ENCODE measurements around the gene PDIA4. TPM values are rescaled to one million over a fixed set of nuclear protein-coding genes. Genes with fewer than 3 reads are reported as not detected.
"Not testable (repeated sequence)": the region's sequence is repeated elsewhere in the genome, so short reads cannot be mapped to it uniquely, and the experiment has no call there.

The PDIA4 gene
- total and polyA plus RNA-seq, 5 donors from 2014 or later: 33.4 to 78.3 (median 67.5) TPM

DNA sequence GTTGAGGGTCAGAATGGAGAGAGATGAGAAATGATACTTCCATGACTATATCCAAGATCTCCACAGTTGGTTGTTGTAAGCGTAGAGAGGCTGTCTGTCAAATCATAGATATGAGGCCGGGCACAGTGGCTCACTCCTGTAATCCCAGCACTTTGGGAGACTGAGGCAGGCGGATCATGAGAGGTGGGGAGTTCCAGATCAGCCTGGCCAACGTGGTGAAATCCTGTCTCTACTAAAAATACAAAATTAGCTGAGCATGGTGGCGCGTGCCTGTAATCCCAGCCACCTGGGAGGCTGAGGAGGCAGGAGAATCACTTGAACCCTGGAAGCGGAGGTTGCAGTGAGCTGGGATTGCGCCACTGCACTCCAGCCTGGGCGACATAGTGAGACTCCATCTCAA lies 2.1 kb upstream of the PDIA4 start:
- H3K27ac Mint-ChIP-seq; H3K9me3 Mint-ChIP-seq; H3K36me3 Mint-ChIP-seq; H3K27me3 ChIP-seq (ENCODE audit: control insufficient read depth, insufficient read depth, low read length); H3K4me3 ChIP-seq (ENCODE audit: low read depth, low read length); H3K4me3 Mint-ChIP-seq; ATAC-seq (ENCODE audit: low read depth in 2 of 2); H3K36me3 ChIP-seq (ENCODE audit: control insufficient read depth, insufficient read depth, low read length); H3K27ac ChIP-seq (ENCODE audit: insufficient read depth, low read length, poor library complexity, severe bottlenecking); H3K27me3 Mint-ChIP-seq; DNase-seq; H3K9me3 ChIP-seq (ENCODE audit: control insufficient read depth in 2 of 2, low read length in 2 of 2): not testable (repeated sequence)
- peaks cover 18 to 36% (median 28%) of the 10 kb centered on the region in 4 donors for H3K4me1 Mint-ChIP-seq
- peaks cover 25% of the 10 kb centered on the region for H3K4me1 ChIP-seq (ENCODE audit: control insufficient read depth, insufficient read depth, low read length, poor library complexity, severe bottlenecking)

DNA sequence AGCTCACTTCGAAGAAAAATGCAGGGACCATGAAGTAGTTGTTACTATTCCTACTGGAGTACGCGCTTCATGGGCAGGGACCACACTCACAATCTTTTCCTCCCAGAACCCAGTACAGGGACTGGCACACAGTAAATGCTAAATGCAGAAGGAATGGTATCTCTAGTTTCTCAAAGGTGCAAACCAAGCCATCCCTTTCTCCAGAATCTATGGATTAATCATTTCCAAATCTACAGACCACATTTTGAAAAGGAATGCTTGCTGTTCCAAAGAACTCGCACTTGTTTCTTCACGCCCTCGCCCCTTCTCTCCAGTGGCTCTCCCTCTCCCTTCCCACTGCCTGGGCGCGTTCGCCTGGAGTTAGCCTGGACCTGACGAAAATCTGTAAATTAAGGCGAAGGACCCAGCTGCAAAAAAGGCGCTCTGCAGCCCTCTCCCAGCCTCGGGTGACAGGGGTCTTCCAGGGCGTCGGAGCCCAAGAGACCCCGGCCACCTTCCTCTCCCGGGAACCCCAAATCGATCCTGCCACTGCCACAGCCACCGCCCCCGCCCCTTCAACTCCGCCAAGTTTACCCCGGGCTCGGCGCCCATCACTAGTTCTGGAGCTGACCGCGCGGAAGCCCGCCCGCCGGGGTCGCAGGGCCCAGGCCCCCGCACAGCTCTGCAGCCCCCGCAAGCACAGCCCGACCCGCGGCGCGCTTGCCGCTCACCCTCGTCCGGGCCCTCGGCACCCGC lies 527 bp downstream of the PDIA4 start:
- Mint-ChIP-seq H3K27me3 (peaks cover 9% of the 10 kb centered on the region), H3K4me1 (peaks cover 24 to 57% (median 42%) of the 10 kb centered on the region in 4 donors), H3K4me3 (peak overlapping the region; percentile 90 to 96 (median 94)), H3K36me3 (peaks cover 8% of the 10 kb centered on the region), H3K9me3 (no peaks in the 10 kb centered on the region), H3K27ac (peak overlapping the region; percentile 92 to 98 (median 93))
- H3K27ac ChIP-seq (ENCODE audit: insufficient read depth, low read length, poor library complexity, severe bottlenecking): peak overlapping the region; percentile 87
- peak overlapping the region; percentile 90 for H3K4me3 ChIP-seq (ENCODE audit: low read depth, low read length)
- no peaks in the 10 kb centered on the region for H3K36me3 ChIP-seq (ENCODE audit: control insufficient read depth, insufficient read depth, low read length)
- peaks cover 29% of the 10 kb centered on the region for H3K4me1 ChIP-seq (ENCODE audit: control insufficient read depth, insufficient read depth, low read length, poor library complexity, severe bottlenecking)
- ATAC-seq (ENCODE audit: low read depth in 2 of 2) (no peak), DNase-seq (no peak)
- no peaks in the 10 kb centered on the region for H3K9me3 ChIP-seq (ENCODE audit: control insufficient read depth in 2 of 2, low read length in 2 of 2)
- H3K27me3 ChIP-seq (ENCODE audit: control insufficient read depth, insufficient read depth, low read length): no peaks in the 10 kb centered on the region

DNA sequence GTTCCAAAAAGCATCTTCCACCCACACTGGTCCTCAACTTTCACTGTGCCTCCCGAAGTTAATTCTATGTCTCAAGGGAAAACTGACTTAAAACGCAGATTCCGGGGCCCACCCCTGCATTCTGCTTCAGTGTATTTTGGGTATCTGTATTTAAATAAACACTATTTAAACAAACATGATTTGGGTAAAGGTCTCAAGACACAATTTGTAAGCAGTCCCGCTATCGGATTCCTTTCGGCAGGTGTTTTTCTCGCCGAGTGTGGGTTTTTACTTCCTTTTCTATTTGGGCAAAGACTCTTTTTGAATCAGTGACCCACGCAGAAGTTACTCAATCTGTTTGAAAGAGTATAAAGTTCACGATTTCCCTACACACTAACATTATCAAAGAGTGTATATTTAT lies 1.2 kb downstream of the PDIA4 start:
- H3K36me3 ChIP-seq (ENCODE audit: control insufficient read depth, insufficient read depth, low read length): no peaks in the 10 kb centered on the region
- H3K27ac Mint-ChIP-seq: peak overlapping the region; percentile 84 to 93 (median 92)
- H3K9me3 ChIP-seq (ENCODE audit: control insufficient read depth in 2 of 2, low read length in 2 of 2): no peaks in the 10 kb centered on the region
- no peak for ATAC-seq (ENCODE audit: low read depth in 2 of 2)
- H3K27me3 ChIP-seq (ENCODE audit: control insufficient read depth, insufficient read depth, low read length): no peaks in the 10 kb centered on the region
- peaks cover 9% of the 10 kb centered on the region for H3K27me3 Mint-ChIP-seq
- no peaks in the 10 kb centered on the region for H3K9me3 Mint-ChIP-seq
- H3K36me3 Mint-ChIP-seq: peaks cover 10% of the 10 kb centered on the region
- peak overlapping the region; percentile 87 for H3K27ac ChIP-seq (ENCODE audit: insufficient read depth, low read length, poor library complexity, severe bottlenecking)
- peaks cover 29% of the 10 kb centered on the region for H3K4me1 ChIP-seq (ENCODE audit: control insufficient read depth, insufficient read depth, low read length, poor library complexity, severe bottlenecking)
- peak overlapping the region; percentile 90 for H3K4me3 ChIP-seq (ENCODE audit: low read depth, low read length)
- H3K4me1 Mint-ChIP-seq: peaks cover 24 to 58% (median 44%) of the 10 kb centered on the region in 4 donors
- peak overlapping the region; percentile 90 to 96 (median 94) for H3K4me3 Mint-ChIP-seq
- peak in 1 of 3 donors; percentile 35 for DNase-seq

DNA sequence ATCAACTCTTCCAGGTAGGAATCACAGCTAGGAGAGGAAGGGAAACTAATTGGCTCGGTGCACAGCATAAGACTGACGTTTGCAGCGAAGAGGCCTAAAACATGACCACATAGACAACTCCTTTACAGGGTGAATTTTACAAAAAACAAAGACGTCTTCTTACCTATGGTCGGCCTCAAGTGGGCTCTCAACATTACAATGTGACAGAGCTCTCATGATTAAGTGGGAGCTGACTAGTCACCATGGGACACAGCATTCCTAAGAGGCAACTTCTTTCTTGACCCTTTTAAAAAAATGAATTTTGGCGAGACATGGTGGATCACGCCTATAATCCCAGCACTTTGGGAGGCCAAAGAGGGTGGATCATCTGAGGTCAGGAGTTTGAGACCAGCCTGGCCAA lies 4.6 kb downstream of the PDIA4 start:
- no peaks in the 10 kb centered on the region for H3K9me3 ChIP-seq (ENCODE audit: control insufficient read depth in 2 of 2, low read length in 2 of 2)
- DNase-seq (no peak), ATAC-seq (ENCODE audit: low read depth in 2 of 2) (no peak)
- no peak overlapping the region for H3K27ac ChIP-seq (ENCODE audit: insufficient read depth, low read length, poor library complexity, severe bottlenecking)
- no peaks in the 10 kb centered on the region for H3K27me3 ChIP-seq (ENCODE audit: control insufficient read depth, insufficient read depth, low read length)
- H3K4me1 ChIP-seq (ENCODE audit: control insufficient read depth, insufficient read depth, low read length, poor library complexity, severe bottlenecking): peaks cover 29% of the 10 kb centered on the region
- H3K27me3 Mint-ChIP-seq: peaks cover 3% of the 10 kb centered on the region
- H3K4me3 Mint-ChIP-seq: peak overlapping the region in 1 of 4 donors; percentile 3
- peaks cover 29% of the 10 kb centered on the region for H3K36me3 Mint-ChIP-seq
- no peak overlapping the region for H3K4me3 ChIP-seq (ENCODE audit: low read depth, low read length)
- peaks cover 13% of the 10 kb centered on the region for H3K36me3 ChIP-seq (ENCODE audit: control insufficient read depth, insufficient read depth, low read length)
- peaks cover 19 to 58% (median 40%) of the 10 kb centered on the region in 4 donors for H3K4me1 Mint-ChIP-seq
- peak overlapping the region; percentile 69 to 80 (median 71) for H3K27ac Mint-ChIP-seq
- H3K9me3 Mint-ChIP-seq: peaks cover 0 to 1% (median 0%) of the 10 kb centered on the region in 7 donors

DNA sequence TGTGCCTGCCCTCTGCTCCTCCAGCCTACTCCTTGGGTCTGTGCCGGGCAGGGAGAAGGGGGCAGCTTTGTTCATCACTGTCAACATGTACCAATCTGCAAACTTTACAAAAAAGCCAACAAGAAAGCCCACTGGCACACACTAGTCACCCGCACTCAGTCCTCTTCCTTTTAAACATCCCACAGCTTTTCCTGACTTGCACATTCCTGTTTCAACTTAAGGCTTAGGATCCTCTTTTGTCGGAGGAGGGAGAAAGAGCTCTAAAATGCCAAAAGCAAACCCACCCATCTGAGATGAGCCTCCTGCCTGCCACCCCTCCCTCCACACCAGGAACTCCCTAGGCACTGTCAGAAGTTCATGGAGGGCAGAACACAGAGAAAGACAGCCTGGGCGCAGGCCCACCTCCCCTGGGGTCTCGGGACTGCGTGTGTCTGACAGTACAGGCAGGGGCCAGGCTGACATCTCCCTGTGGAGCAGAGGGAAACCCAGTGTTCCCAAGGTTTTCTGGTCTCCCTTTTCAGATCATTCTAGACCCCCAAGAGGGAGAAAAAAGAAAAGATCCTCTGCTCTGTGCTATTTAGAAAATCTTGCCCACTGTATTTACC lies 5.4 kb downstream of the PDIA4 start:
- no peak for ATAC-seq (ENCODE audit: low read depth in 2 of 2)
- H3K36me3 ChIP-seq (ENCODE audit: control insufficient read depth, insufficient read depth, low read length): peaks cover 17% of the 10 kb centered on the region
- no peak for DNase-seq
- H3K4me1 Mint-ChIP-seq: peaks cover 19 to 55% (median 38%) of the 10 kb centered on the region in 4 donors
- no peak overlapping the region for H3K4me3 ChIP-seq (ENCODE audit: low read depth, low read length)
- H3K27ac Mint-ChIP-seq: peak overlapping the region in 2 of 3 donors; percentile 38 to 56
- H3K4me3 Mint-ChIP-seq: peak overlapping the region in 1 of 4 donors; percentile 47
- peaks cover 29% of the 10 kb centered on the region for H3K36me3 Mint-ChIP-seq
- no peaks in the 10 kb centered on the region for H3K27me3 Mint-ChIP-seq
- no peak overlapping the region for H3K27ac ChIP-seq (ENCODE audit: insufficient read depth, low read length, poor library complexity, severe bottlenecking)
- H3K4me1 ChIP-seq (ENCODE audit: control insufficient read depth, insufficient read depth, low read length, poor library complexity, severe bottlenecking): peaks cover 28% of the 10 kb centered on the region
- no peaks in the 10 kb centered on the region for H3K9me3 ChIP-seq (ENCODE audit: control insufficient read depth in 2 of 2, low read length in 2 of 2)
- peaks cover 0 to 1% (median 0%) of the 10 kb centered on the region in 7 donors for H3K9me3 Mint-ChIP-seq
- H3K27me3 ChIP-seq (ENCODE audit: control insufficient read depth, insufficient read depth, low read length): no peaks in the 10 kb centered on the region

DNA sequence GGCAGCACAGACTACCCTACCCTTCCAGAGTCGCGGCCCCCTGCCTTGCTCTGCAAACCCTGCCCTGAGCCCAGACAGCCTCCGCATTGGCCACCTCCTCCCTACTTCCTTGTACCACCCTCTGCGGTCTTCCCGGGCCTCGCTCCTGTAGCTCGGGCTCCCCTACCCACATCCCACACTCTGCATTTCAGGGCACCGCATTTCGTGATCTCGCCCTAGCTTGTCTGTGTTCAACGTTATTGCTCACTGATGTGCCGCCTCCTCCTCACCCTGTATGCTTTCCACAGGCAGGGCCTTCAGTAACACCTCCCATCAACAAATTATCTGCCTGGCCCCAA lies 6.6 kb downstream of the PDIA4 start:
- peaks cover 8 to 44% (median 29%) of the 10 kb centered on the region in 4 donors for H3K4me1 Mint-ChIP-seq
- ATAC-seq (ENCODE audit: low read depth in 2 of 2): no peak
- H3K36me3 ChIP-seq (ENCODE audit: control insufficient read depth, insufficient read depth, low read length): peaks cover 21% of the 10 kb centered on the region
- peaks cover 0 to 1% (median 0%) of the 10 kb centered on the region in 7 donors for H3K9me3 Mint-ChIP-seq
- no peaks in the 10 kb centered on the region for H3K27me3 ChIP-seq (ENCODE audit: control insufficient read depth, insufficient read depth, low read length)
- H3K36me3 Mint-ChIP-seq: peaks cover 32% of the 10 kb centered on the region
- no peak overlapping the region for H3K4me3 ChIP-seq (ENCODE audit: low read depth, low read length)
- H3K4me1 ChIP-seq (ENCODE audit: control insufficient read depth, insufficient read depth, low read length, poor library complexity, severe bottlenecking): peaks cover 16% of the 10 kb centered on the region
- H3K27ac Mint-ChIP-seq: peak overlapping the region in 1 of 3 donors; percentile 74
- H3K27me3 Mint-ChIP-seq: no peaks in the 10 kb centered on the region
- no peaks in the 10 kb centered on the region for H3K9me3 ChIP-seq (ENCODE audit: control insufficient read depth in 2 of 2, low read length in 2 of 2)
- H3K4me3 Mint-ChIP-seq: peak overlapping the region in 1 of 4 donors; percentile 47
- DNase-seq: no peak
- H3K27ac ChIP-seq (ENCODE audit: insufficient read depth, low read length, poor library complexity, severe bottlenecking): no peak overlapping the region

DNA sequence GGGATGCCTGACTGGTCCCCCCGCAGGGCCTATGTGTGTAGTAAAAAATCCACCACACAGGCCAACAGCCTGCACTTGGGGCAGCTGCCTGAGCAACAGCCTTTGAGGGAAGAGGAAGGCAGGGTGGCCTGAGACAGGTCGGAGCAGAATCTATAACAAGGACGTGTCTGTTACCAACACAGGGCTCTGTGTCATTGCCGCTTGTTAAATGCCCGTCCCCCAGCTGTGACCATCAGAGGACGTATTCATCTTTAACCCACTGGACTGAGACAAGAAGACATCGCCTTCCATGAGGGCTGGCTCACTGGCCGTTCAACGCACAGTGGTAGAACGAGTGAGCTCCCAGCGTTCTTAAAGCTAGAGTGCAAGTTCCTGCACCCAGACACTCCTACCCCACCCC lies 7.8 kb downstream of the PDIA4 start:
- Histone ChIP-seq H3K36me3 (ENCODE audit: control insufficient read depth, insufficient read depth, low read length) (peaks cover 29% of the 10 kb centered on the region), H3K4me3 (ENCODE audit: low read depth, low read length) (no peak overlapping the region), H3K9me3 (ENCODE audit: control insufficient read depth in 2 of 2, low read length in 2 of 2) (no peaks in the 10 kb centered on the region), H3K4me1 (ENCODE audit: control insufficient read depth, insufficient read depth, low read length, poor library complexity, severe bottlenecking) (peaks cover 4% of the 10 kb centered on the region), H3K27me3 (ENCODE audit: control insufficient read depth, insufficient read depth, low read length) (no peaks in the 10 kb centered on the region), H3K27ac (ENCODE audit: insufficient read depth, low read length, poor library complexity, severe bottlenecking) (no peak overlapping the region)
- no peaks in the 10 kb centered on the region for H3K27me3 Mint-ChIP-seq
- ATAC-seq (ENCODE audit: low read depth in 2 of 2) (no peak), DNase-seq (no peak)
- H3K4me3 Mint-ChIP-seq: no peak overlapping the region
- no peak overlapping the region for H3K27ac Mint-ChIP-seq
- H3K4me1 Mint-ChIP-seq: peaks cover 4 to 32% (median 20%) of the 10 kb centered on the region in 4 donors
- H3K9me3 Mint-ChIP-seq: peaks cover 0 to 1% (median 0%) of the 10 kb centered on the region in 7 donors
- peaks cover 33% of the 10 kb centered on the region for H3K36me3 Mint-ChIP-seq
